Epithelial cell of esophagus (primary cell): ENCODE results near the gene PGA3.
"Not testable (repeated sequence)": the region's sequence is repeated elsewhere in the genome, so short reads cannot be mapped to it uniquely, and the experiment has no call there.

ENCODE experiments used
- DNase-seq: peaks from one replicate; pipeline ENCODE4 v3.0.0; 2010; ENCODE audit warnings: low read depth
- H3K4me3 ChIP-seq: 2 replicates; pipeline ENCODE4 v1.5.1; 2011; ENCODE audit warnings: mild to moderate bottlenecking, low read length, control low read depth
- TF ChIP-seq, protein P1 (sequence below): IDR thresholded peaks from 2 replicates; pipeline ENCODE4 v1.5.1; 2011; ENCODE audit warnings: low read depth, mild to moderate bottlenecking, low read length, control low read depth, inconsistent platforms; ENCODE audit not compliant: insufficient read depth; ENCODE audit errors: missing control alignments

PGA3 gene

DNA sequence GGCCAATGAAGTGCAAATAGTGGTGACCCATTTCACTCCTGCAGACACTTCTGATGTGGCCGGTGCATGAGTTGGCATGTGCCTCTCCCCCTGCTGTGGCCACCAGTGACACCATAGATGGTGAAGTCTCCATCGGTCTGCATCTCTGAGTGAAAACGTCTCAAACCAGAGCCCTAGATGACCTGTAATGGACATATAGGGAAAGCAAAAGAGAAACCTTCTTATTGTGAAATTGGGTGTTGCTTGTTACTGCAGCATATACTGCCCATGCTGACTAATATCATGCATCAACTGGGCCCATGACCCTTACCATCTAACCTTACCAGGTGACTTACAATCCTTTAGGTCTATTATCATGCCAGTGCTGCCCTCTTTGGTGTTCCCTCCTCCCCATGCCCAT is 30.4 kb upstream of the PGA3 start:
- TF ChIP-seq, protein P1, sequence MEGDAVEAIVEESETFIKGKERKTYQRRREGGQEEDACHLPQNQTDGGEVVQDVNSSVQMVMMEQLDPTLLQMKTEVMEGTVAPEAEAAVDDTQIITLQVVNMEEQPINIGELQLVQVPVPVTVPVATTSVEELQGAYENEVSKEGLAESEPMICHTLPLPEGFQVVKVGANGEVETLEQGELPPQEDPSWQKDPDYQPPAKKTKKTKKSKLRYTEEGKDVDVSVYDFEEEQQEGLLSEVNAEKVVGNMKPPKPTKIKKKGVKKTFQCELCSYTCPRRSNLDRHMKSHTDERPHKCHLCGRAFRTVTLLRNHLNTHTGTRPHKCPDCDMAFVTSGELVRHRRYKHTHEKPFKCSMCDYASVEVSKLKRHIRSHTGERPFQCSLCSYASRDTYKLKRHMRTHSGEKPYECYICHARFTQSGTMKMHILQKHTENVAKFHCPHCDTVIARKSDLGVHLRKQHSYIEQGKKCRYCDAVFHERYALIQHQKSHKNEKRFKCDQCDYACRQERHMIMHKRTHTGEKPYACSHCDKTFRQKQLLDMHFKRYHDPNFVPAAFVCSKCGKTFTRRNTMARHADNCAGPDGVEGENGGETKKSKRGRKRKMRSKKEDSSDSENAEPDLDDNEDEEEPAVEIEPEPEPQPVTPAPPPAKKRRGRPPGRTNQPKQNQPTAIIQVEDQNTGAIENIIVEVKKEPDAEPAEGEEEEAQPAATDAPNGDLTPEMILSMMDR = no peak
- H3K4me3 ChIP-seq = no peak overlapping the region
- DNase-seq = no peak

DNA sequence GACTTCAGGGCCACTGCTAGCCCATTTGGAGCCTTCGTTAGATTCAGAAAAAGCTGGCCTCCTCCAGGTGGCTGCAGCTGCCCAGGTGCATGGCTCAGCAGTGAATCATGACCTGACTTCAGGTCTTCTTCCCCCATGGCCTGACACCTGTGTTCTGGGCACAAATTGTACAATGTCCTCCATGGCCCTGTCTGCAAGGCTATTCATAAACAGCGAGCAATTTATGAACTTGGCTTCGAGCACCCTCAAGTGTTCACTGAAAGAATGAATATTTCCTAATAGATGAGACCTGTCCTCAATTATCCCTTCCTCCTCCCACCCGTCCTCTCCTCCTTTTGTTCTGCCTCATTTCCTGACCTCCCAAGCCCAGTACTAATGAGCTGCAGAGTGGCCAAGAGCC is 29.9 kb upstream of the PGA3 start:
- no peak overlapping the region for H3K4me3 ChIP-seq
- DNase-seq = peak; percentile 8
- TF ChIP-seq, protein P1 = no peak

DNA sequence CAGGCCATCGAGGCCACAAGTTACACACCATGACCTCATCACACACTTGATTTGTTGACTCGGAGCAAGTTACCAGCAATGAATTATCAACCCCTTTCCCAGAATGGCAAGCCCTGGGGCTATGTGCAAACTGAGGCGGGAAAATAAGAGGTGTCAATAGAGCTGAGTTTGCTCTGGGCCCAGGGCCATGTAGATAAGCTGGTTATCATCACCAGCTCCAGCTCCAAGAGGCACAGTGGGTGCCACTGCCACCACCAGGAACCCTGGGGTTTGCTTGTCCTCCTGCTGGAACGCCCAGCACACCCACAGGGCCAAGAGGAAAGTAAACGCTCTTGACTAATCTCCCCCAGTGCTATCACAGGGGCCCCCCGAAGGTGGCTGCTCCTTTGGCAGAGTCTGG is 29.0 kb upstream of the PGA3 start:
- DNase-seq = no peak
- H3K4me3 ChIP-seq = no peak overlapping the region
- TF ChIP-seq, protein P1 = no peak

DNA sequence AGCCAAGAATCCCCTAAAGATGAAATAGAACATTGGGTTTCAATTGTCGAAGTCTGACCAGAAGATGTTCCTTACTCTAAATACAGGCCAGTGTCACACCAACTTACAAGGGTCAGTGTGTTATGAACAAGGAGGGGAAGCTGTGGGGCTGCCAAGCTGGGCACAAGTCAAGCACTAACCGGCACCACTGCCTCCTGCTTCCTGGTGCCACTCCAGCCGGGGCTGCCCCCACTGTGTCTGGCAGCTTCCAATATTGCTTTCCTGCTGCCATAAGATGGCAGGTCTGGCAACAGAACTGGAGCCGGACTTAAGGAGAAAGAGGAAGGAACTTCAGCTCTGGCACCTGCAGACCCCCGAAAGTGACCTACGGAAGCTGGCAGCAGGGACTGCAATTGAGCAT is 28.4 kb upstream of the PGA3 start:
- TF ChIP-seq, protein P1 = no peak
- H3K4me3 ChIP-seq = no peak overlapping the region
- no peak for DNase-seq

DNA sequence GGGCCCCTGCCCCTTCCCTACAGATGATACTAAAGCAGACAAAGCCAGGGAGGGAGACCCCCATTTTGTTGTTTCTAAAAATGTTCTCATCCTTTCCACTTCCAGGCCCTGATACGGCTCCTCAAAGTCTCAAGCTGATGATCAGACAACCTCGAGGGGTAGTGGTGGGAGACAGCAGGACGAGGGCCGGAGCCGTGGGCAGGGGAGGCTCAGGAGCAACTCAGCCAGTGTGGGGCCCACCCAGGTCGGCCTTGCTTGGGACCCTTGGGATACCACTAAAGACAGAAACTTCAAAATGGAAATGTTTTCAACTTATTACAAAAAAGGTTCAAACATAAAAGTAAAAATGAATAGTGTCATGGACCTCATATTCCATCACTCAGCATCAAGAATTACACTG is 26.9 kb upstream of the PGA3 start:
- TF ChIP-seq, protein P1 = no peak
- no peak for DNase-seq
- H3K4me3 ChIP-seq = no peak overlapping the region

DNA sequence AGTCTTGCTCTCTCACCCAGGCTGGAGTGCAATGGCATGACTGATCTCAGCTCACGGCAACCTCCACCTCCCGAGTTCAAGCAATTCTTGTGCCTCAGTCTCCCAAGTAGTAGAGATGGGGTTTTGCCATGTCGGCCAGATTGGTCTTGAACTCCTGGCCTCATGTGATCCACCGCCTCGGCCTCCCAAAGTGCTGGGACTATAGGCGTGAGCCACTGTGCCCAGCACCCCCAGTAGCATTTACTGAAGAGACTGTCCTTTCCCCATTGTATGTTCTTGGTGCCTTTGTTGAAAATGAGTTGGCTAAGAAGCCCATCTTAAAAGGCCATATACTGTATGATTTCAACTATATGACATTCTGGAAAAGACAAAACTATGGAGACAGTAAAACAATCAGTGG is 23.1 kb upstream of the PGA3 start:
- not testable (repeated sequence) for H3K4me3 ChIP-seq

DNA sequence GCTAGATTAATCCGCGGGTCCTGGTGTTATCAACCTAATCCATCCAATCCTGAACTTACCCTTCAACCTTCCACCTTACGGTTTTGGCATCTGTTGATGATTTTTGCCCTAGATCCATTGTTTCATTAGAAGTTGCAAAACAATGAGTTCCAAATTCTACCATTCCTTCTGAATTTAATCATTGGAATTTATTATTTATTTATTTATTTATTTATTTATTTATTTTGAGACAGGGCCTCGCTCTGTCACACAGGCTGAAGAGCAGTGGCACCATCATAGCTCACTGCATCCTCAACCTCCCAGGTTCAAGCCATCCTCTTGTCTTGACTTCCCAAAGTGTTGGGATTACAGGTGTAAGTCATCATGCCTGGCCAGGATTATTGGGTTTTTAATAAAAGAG is 21.8 kb upstream of the PGA3 start:
- DNase-seq = no peak
- TF ChIP-seq, protein P1 = no peak
- H3K4me3 ChIP-seq = no peak overlapping the region

More for the DNA sequence above, 23.1 kb upstream of the PGA3 start:
- not testable (repeated sequence) for DNase-seq

DNA sequence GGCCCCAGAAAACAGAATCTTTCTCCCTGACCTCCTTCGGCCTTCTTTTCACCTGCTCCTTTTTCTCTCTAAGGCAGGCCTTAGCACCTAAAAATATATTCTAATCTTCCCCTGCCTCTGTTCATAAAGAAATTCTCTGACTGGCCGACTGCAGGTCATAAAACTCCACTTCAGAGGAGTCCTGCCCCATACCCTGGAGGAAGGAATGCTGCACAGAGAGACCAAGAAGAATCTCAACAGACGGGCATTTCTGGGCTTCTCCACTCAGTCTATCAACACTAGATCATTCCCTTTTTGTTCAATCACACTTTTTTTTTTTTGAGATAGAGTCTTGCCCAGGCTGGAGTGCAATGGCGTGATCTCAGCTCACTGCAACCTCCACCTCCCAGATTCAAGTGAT is 19.7 kb upstream of the PGA3 start:
- TF ChIP-seq, protein P1 = no peak
- no peak overlapping the region for H3K4me3 ChIP-seq
- DNase-seq = no peak
